ENCODE measurements around the gene AGTPBP1. TPM values are rescaled to one million over a fixed set of nuclear protein-coding genes. Genes with fewer than 3 reads are reported as not detected.
A peak's percentile ranks its signal among the peaks of the same experiment; 100 is the strongest.
"Not testable (repeated sequence)": the region's sequence is repeated elsewhere in the genome, so short reads cannot be mapped to it uniquely, and the experiment has no call there.

Gene AGTPBP1, protein sequence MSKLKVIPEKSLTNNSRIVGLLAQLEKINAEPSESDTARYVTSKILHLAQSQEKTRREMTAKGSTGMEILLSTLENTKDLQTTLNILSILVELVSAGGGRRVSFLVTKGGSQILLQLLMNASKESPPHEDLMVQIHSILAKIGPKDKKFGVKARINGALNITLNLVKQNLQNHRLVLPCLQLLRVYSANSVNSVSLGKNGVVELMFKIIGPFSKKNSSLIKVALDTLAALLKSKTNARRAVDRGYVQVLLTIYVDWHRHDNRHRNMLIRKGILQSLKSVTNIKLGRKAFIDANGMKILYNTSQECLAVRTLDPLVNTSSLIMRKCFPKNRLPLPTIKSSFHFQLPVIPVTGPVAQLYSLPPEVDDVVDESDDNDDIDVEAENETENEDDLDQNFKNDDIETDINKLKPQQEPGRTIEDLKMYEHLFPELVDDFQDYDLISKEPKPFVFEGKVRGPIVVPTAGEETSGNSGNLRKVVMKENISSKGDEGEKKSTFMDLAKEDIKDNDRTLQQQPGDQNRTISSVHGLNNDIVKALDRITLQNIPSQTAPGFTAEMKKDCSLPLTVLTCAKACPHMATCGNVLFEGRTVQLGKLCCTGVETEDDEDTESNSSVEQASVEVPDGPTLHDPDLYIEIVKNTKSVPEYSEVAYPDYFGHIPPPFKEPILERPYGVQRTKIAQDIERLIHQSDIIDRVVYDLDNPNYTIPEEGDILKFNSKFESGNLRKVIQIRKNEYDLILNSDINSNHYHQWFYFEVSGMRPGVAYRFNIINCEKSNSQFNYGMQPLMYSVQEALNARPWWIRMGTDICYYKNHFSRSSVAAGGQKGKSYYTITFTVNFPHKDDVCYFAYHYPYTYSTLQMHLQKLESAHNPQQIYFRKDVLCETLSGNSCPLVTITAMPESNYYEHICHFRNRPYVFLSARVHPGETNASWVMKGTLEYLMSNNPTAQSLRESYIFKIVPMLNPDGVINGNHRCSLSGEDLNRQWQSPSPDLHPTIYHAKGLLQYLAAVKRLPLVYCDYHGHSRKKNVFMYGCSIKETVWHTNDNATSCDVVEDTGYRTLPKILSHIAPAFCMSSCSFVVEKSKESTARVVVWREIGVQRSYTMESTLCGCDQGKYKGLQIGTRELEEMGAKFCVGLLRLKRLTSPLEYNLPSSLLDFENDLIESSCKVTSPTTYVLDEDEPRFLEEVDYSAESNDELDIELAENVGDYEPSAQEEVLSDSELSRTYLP
- total RNA-seq = 10 to 100 TPM; 16.9 to 35.2 (median 20.5) TPM

DNA sequence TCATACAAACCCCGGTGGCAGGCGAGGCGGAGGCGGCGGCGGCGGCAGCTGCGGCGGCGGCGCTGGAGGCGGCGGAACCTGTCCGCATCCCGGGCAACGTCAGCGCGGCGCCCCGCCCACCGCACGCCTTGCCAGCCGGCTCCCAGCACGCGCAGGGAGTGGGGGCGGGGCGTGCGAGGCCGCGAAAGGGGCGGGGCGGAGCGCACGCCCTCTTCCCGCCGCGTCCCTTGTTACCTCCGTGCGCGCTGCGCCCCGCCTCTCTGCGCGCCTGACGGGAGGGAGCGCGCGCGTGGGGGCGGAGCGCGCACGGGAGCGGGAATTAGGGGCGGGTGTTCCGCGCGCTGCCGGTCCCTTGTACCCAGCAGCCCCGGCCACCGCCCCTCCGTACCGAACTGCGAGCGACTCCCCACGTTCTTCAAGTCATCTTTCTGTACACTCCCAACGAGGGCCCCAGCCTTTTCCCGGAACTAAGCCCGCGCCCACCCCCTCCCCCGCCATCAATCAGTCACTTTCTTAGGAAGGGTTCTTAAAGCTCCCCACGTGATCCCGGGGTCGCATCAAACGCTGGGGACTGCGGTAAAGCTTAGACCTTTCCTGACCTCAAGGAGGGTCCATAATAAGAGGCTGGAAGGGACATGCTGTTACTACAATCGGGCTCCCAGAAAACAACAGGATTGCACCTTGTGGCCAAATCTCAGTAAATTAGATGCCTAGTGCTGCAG lies at the start of gene AGTPBP1:
TSS of gene AGTPBP1 (minus strand) at position 80 of the 722 bp plus-strand sequence. CDS start 29,421 bp downstream, outside the sequence.
- Histone ChIP-seq H3K4me1 (peaks cover 0 to 13% (median 2%) of the 10 kb centered on the region in 4 donors), H3K27me3 (no peaks in the 10 kb centered on the region), H3K36me3 (no peaks in the 10 kb centered on the region), H3K4me3 (peak within 1 kb of the TSS; percentile 73 to 98 (median 88)), H3K9me3 (no peaks in the 10 kb centered on the region), H3K27ac (peak within 1 kb of the TSS; percentile 83 to 94 (median 88))
- WGBS, 2 donors = 0 to 1% methylated on average over 20 to 47 of the region's 77 CpGs
- TF ChIP-seq EP300 (IDR thresholded peaks at IDR 0.05) (peak in 1 of 2 donors; percentile 41), POLR2A (IDR thresholded peaks at IDR 0.05) (peak; percentile 16 to 72)
- TF ChIP-seq, protein P1, sequence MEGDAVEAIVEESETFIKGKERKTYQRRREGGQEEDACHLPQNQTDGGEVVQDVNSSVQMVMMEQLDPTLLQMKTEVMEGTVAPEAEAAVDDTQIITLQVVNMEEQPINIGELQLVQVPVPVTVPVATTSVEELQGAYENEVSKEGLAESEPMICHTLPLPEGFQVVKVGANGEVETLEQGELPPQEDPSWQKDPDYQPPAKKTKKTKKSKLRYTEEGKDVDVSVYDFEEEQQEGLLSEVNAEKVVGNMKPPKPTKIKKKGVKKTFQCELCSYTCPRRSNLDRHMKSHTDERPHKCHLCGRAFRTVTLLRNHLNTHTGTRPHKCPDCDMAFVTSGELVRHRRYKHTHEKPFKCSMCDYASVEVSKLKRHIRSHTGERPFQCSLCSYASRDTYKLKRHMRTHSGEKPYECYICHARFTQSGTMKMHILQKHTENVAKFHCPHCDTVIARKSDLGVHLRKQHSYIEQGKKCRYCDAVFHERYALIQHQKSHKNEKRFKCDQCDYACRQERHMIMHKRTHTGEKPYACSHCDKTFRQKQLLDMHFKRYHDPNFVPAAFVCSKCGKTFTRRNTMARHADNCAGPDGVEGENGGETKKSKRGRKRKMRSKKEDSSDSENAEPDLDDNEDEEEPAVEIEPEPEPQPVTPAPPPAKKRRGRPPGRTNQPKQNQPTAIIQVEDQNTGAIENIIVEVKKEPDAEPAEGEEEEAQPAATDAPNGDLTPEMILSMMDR (IDR thresholded peaks at IDR 0.05) = no peak
- peak; percentile 89 to 92 for DNase-seq (ENCODE audit: low spot score in 2 of 2)

DNA sequence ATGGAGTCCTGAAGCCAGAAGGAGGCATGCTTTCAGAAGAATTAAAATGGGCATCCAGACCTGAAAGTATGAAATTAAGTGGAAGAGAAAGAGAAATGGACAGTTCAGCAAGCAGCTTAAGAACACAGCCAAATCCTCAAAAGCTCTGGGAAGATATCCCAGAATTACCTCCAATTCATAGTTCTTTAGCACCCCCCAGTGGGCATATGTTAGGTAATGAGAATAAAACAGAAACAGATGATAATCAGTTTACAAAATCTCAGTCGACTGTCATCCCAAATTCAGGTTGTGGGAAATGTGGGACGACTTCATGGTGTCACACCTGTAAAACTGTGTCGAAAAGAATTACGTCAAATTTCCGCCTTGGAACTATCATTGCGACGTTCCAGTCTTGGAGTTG lies 44.4 kb upstream of the AGTPBP1 start:
- H3K27ac ChIP-seq = not testable (repeated sequence)
- TF ChIP-seq, protein P1 (IDR thresholded peaks at IDR 0.05) = peak in 2 of 5 experiments; percentile 11 to 14
- 8 to 21% methylated on average over 7 of the region's 7 CpGs for WGBS, 2 donors

DNA sequence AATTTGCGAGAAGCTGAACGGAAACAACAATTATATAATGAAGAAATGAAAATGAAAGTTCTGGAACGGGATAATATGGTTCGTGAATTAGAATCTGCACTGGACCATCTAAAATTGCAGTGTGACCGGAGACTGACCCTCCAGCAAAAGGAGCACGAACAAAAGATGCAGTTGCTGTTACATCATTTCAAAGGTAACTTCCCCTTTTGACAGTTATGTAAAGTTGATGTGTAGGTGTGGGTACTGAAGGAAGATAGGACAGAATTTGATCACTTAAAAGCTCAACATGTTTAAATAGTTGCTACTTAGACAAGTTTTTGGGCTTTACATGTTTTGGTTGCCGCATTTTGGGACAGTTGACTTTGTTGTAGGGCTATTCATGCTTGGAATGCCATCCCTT lies 32.1 kb upstream of the AGTPBP1 start:
- H3K9me3 ChIP-seq; H3K27me3 ChIP-seq; H3K4me1 ChIP-seq; H3K4me3 ChIP-seq; DNase-seq (ENCODE audit: low spot score in 2 of 2); H3K27ac ChIP-seq; H3K36me3 ChIP-seq: not testable (repeated sequence)
- WGBS, 2 donors = 85 to 89% methylated on average over 7 of the region's 7 CpGs

More for the DNA sequence above, 44.4 kb upstream of the AGTPBP1 start:
- not testable (repeated sequence) for H3K27me3 ChIP-seq; DNase-seq (ENCODE audit: low spot score in 2 of 2); H3K36me3 ChIP-seq; H3K4me1 ChIP-seq; H3K4me3 ChIP-seq; H3K9me3 ChIP-seq

- DNase-seq (ENCODE audit: low spot score in 2 of 2); H3K4me1 ChIP-seq; H3K4me3 ChIP-seq; H3K27me3 ChIP-seq; H3K9me3 ChIP-seq; H3K36me3 ChIP-seq; H3K27ac ChIP-seq: not testable (repeated sequence)
- WGBS, 2 donors = 81 to 87% methylated on average over 2 to 3 of the region's 3 CpGs
Observed at GRCh38 chr9:85761802-85762201, 20.0 kb upstream of the AGTPBP1 start.

- not testable (repeated sequence) for H3K4me3 ChIP-seq; H3K9me3 ChIP-seq; H3K36me3 ChIP-seq; H3K27me3 ChIP-seq; DNase-seq (ENCODE audit: low spot score in 2 of 2); H3K27ac ChIP-seq; H3K4me1 ChIP-seq
- 87 to 95% methylated on average over 2 of the region's 2 CpGs for WGBS, 2 donors
Observed at GRCh38 chr9:85757716-85758115, 16.0 kb upstream of the AGTPBP1 start.

- WGBS, 2 donors = 87 to 100% methylated on average over 1 of the region's 1 CpG
- not testable (repeated sequence) for H3K27ac ChIP-seq; H3K36me3 ChIP-seq; H3K9me3 ChIP-seq; H3K4me3 ChIP-seq; H3K4me1 ChIP-seq; DNase-seq (ENCODE audit: low spot score in 2 of 2); H3K27me3 ChIP-seq
Observed at GRCh38 chr9:85756216-85756615, 14.5 kb upstream of the AGTPBP1 start.
